Gastrocnemius medialis (tissue), 4 donors: Measurements from ENCODE around the gene COG7.

Experiments
- POLR2A ChIP-seq, 2 donors: fragments of 450-650 bp; IDR thresholded peaks; one replicate each; pipeline ENCODE4 v1.6.1; 2017; ENCODE audit warnings: antibody characterized with exemption in 2 of 2, mild to moderate bottlenecking in 2 of 2, moderate library complexity in 2 of 2
- TF ChIP-seq, protein P1 (sequence below), 5 experiments: fragments of 450-650 bp in 3 of 5; fragments of 200-600 bp in 2 of 5; sonication (generic) in 2 of 5; IDR thresholded peaks in 4 of 5; conservative IDR thresholded peaks in 1 of 5; 1 replicate in 4 of 5; 2 replicates in 1 of 5; pipeline ENCODE4 v1.5.1; 2016 to 2019; ENCODE audit warnings: antibody characterized with exemption in 5 of 5, mild to moderate bottlenecking in 3 of 5, moderate library complexity in 3 of 5

DNA sequence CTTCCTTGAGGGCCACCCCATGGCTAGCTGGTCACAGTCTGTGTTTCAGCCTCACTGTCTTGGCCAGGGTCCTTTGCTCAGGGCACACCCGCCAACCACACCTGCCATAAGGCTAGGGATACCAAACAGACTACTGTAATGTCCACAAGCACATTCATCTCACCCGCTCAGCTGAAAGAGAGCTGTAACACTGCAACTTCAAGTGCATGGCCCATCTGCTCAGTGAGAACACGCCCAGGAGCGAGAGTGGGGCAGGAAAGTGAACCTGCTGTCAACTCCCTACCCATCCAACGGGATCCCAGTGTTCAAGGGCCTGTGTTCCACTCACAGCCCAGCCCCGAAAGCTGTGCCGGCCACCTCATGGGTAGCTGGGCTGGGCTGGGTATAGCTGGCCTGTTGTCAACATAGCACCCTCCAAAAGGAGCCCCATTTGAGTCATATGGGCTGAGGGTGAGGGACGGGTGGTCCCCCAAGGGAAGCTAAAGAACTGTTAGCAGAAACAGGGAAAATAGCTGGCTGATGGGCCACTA lies 95.2 kb downstream of the COG7 start:
- TF ChIP-seq, protein P1, sequence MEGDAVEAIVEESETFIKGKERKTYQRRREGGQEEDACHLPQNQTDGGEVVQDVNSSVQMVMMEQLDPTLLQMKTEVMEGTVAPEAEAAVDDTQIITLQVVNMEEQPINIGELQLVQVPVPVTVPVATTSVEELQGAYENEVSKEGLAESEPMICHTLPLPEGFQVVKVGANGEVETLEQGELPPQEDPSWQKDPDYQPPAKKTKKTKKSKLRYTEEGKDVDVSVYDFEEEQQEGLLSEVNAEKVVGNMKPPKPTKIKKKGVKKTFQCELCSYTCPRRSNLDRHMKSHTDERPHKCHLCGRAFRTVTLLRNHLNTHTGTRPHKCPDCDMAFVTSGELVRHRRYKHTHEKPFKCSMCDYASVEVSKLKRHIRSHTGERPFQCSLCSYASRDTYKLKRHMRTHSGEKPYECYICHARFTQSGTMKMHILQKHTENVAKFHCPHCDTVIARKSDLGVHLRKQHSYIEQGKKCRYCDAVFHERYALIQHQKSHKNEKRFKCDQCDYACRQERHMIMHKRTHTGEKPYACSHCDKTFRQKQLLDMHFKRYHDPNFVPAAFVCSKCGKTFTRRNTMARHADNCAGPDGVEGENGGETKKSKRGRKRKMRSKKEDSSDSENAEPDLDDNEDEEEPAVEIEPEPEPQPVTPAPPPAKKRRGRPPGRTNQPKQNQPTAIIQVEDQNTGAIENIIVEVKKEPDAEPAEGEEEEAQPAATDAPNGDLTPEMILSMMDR (IDR thresholded peaks at IDR 0.05 in 4 of 5, conservative IDR thresholded peaks at IDR 0.05 in 1 of 5) = no peak
- TF ChIP-seq POLR2A (IDR thresholded peaks at IDR 0.05) = no peak
